Measurements from ENCODE around the gene SYNE4.
"Not testable (repeated sequence)": the region's sequence is repeated elsewhere in the genome, so short reads cannot be mapped to it uniquely, and the experiment has no call there.

SYNE4 gene

GRCh38 chr19:35988824-35989223 is 19.8 kb downstream of the SYNE4 start:
- no peak for DNase-seq

GRCh38 chr19:35987571-35987896 is 21.1 kb downstream of the SYNE4 start:
- no peak for DNase-seq

GRCh38 chr19:35986664-35987570 is 21.7 kb downstream of the SYNE4 start:
- peak in 1 of 4 experiments; percentile 13 for DNase-seq

DNA sequence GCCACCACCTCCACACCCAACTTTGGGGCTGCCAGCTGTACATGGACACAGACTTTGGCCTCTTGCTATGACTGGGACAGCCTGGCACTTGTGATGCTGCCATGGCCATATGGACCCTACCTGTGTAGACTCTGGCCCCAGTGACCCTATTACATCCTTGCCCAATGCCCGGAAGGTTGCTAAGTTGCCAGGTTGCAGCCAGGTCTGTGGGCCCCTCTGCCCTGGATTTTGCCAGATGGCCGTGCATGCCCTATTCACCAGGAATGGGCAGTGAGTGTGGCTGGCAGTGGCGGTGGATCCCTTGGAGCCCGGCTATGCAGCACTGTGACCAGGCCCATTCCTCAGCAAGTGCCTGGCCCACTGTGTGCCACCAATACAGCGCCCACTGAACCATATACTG is 22.5 kb downstream of the SYNE4 start:
- no peak for DNase-seq

GRCh38 chr19:35983177-35983576 is 25.4 kb downstream of the SYNE4 start:
- no peak for DNase-seq

DNA sequence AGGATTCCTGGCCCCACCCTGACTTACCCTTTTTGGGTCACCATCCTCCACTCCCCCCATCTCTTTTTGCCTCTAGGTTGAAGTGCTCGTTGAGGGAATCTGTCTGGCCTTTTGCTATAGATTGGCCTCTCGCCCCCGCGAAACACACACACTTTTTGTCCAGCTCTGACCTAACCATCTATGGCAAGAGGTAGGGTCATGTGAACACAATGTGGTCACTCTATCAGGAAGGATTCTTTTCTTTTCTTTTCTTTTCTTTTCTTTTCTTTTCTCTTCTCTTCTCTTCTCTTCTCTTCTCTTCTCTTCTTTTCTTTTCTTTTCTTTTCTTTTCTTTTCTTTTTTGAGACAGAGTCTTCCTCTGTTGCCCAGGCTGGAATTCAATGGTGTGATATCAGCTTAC is 27.6 kb downstream of the SYNE4 start:
- DNase-seq: not testable (repeated sequence)

DNA sequence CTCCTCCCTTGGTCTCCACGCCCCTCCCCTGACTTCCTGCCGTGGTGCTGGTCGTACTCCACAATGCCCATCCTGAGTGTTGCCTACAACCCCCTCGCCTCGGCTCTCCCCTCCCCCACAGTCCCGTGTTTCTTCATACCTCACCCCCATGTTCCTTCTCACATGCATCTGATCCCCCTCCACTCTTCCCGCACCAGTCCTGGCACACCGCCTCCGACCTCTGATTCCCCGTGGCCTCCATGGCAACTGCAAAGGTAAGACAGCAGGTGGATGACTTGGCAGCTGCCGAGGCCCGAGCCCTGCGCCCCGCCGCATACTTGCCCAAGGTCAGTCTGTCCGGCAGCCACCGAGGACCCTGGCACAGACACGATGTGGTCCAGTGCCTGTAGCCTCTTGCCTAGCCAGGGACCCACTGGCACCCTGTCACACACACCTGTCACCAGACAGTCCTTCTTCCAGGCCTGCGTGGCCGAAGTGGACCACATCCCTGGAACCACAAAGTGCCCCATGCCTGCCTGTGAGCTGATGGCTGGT is 29.7 kb downstream of the SYNE4 start:
- no peak for DNase-seq

GRCh38 chr19:35978271-35978670 is 30.3 kb downstream of the SYNE4 start:
- DNase-seq: no peak

DNA sequence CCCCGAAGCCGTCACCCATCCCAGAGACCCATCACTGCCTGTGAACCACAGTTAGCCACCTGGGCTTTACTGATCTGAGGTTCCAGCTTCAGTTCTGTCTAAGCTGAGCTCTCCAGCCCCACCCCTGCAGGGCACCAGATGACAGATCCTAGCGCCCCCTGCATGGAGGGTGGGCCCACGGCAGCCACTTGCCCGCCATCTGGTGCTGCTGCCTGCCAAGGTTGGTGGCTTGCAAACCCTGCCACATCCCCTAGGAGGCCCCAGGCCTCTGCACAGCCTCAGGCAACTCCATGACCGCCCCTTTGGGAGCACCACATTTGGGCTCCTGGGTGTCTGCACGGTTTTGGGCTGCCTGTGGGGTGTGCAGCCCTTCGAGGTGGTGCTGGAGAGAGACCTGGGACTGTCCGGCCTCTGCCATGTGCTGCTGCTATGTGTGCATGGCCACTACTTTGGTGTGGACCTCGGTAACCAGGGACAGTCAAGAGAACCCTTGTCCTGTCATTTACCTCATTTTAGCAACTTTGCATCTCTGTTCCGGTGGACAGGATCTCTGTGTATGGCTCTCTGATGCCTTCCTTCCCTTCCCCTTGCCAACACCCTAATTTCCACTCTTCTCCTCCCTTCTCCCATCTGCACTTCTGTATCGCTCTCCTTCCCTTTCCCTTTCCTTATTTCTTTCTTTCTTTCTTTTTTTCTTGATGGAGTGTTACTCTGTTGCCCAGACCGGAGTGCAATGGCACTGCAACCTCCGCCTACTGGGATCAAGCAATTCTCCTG is 31.0 kb downstream of the SYNE4 start:
- no peak for DNase-seq

- no peak for DNase-seq
Measured at GRCh38 chr19:35975608-35976214, 32.9 kb downstream of the SYNE4 start.

GRCh38 chr19:35973487-35973886 is 35.1 kb downstream of the SYNE4 start:
- no peak for DNase-seq

GRCh38 chr19:35966771-35967170 is 41.8 kb downstream of the SYNE4 start:
- DNase-seq: no peak

GRCh38 chr19:35963514-35963913 is 45.1 kb downstream of the SYNE4 start:
- peak in 2 of 4 experiments; percentile 9 to 34 for DNase-seq

DNA sequence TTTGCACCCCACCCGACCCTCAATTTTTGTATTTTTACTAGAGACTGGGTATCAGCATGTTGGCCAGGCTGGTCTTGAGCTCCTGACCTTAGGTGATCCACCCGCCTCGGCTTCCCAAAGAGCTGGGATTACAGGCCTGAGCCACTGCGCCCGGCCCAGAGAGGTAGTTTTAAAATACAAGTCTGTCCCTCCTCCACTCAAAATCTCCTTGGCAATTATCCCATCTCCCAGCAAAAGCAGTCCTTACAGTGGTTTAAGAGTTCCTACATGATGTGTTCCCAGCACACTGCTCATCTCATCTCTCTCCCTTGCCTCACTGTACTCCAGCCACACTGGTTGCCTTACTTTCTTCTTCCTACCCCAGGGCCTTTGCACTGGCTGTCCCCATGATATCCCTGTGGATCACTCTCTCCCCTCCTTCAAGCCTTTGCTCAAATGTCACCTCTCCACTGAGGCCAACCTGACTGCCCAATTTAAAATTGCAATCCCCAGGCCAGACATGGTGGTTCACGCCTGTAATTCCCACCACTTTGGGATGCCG is 48.1 kb downstream of the SYNE4 start:
- no peak for DNase-seq

- no peak for DNase-seq
Measured at GRCh38 chr19:35959968-35960320, 48.7 kb downstream of the SYNE4 start.

DNA sequence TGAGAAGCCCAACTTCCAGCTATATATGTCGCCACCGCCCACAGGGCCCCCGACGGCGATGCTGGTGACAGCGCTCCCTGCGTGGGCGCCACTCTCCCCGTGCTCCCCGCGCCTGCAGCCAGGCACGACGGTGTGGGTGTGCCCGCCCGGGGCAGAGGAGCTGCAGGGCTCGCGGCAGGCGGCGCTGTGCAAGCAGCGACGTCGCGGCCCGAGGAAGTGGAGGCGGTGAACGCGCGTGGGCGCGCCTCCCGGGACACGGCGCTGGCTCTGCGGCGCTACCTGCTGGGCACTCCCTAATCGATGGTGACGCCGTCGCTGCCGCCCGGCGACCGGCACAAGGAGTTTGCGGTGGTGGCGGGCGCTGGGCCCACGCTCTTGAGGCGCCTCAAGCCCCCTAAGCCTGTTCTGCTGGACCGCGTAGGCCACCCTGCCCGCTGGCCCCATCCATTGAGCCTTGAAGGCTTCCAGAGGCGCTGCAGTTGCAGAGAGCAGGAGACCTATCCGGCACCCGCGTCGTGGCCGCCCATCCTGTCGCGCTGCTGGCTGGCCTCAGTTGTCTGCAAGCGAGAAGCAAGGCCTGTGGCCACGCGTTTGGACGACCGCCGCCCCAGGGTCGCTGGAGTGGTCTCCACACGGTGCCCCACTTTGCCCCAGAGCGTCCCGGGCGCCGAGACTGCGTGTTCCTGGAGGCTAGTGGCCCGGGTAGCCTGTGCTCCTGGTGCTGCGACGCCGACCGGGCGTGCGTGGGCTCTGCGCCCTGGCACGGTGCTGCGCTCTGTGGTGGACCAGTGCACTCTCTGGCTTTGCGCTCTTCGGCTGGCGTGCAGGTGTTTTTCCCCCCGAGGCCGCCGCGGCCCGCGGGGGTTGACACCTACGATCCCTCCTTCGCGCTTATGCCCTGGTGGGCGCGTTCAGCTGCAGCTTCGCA is 49.3 kb downstream of the SYNE4 start:
- DNase-seq: peak; percentile 30 to 76 (median 48)

DNA sequence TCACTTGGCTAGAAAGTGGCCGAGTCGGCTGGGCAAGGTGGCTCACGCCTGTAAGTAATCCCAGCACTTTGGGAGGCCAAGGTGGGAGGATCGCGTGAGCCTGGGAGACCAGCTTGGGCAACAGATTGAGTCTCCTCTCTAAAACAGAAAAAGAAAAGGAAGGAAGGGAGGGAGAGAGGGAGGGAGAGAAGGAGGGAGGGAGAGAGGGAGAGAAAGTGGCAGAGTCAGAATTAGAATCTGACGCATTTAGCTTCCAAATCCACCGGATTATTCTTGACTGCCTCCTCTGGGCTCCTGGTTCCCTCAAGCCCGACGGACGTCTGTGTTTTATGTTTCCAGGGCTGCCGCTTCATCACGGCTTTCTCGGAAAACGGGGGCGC is 50.0 kb downstream of the SYNE4 start:
- DNase-seq: no peak

DNA sequence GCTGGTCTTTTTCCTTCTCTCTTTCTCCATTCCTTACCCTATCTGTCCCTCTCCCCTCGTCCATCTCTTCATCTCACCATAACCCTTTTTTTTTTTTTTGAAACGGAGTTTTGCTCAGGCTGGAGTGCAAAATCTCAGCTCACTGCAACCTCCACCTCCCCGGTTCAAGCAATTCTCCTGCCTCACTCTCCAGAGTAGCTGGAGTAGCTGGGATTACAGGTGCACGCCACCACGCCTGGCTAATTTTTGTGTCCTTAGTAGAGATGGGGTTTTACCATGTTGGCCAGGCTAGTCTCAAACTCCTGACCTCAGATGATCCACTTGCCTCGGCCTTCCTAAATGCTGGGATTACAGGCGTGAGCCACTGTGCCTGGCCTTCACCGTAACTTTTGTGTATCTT is 51.2 kb downstream of the SYNE4 start:
- not testable (repeated sequence) for DNase-seq

DNA sequence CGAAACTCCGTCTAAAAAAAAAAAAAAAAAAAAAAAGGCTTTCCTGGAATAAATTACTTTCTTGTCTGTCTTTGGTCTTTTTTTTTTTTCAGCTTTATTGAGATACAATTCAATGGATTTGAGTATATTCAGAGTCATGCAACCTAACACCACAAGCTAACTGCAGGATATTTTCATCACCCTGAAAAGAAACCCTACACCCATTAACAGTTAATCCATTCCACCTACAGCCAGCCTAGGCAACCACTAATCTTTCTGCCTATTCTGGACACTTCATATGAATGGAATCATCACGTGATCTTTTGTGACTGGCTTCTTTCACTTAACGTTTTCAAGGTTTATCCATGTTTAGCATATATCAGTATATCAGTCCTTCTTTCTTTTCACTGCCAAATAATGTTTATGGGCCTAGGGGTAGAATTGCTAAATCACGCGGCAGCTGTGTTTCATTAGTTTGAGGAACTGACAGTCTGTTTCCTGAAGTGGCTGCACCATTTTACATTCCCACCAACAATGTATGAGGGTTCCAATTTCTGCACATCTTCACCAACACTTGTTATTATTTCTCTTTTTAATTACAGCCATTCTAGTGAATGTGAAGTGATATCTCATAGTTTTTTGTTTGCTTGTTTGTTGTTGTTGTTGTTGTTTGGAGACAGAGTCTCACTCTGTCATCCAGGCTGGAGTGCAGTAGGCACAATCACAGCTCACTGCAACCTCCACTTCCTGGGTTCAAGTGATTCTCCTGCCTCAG is 52.6 kb downstream of the SYNE4 start:
- DNase-seq: no peak
